A204.1 (cell line): ENCODE results near the gene TLX1.
"Not testable (repeated sequence)": the region's sequence is repeated elsewhere in the genome, so short reads cannot be mapped to it uniquely, and the experiment has no call there.

Experiments
- FAIRE-seq: peaks from 2 replicates; lab custom pipeline; 2012; peaks lifted over from hg19 to GRCh38; lab: Jason Lieb, UNC

The TLX1 gene

DNA sequence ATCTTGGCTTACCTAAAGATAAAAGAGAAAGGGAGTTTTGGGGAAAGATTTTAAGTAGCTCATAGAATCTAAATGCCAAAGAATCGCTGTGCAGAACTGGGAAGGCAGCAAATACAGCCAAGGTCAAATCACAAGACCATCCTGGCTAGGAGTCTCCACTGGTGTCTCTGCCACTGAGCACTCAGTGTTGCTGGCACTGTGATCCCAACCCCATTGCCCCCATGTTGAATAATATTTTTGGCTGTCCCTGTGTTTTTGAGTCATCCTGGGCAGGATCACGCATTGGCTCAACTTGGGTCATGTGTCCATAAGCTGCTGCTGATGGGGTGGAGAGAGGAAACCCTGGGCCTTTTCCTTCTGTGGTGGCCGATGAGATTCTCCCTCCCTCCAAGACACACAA, 21.2 kb downstream of the TLX1 start:
- no peak for FAIRE-seq

DNA sequence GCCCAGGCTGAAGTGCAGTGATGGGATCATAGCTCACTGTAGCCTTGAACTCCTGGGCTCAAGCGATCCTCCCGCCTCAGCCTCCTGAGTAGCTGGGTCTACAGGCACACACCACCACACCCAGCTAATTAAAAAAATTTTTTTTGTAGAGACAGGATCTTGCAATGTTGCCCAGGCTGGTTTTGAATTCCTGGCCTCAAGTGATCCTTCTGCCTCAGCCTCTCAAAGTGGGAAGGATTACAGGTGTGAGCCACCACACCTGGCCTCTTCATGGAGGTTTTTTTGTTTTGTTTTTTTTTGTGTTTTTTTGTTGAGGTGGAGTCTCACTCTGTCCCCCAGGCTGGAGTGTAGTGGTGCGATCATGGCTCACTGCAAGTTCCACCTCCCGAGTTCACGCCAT, 23.4 kb downstream of the TLX1 start:
- FAIRE-seq, result not testable (repeated sequence)

DNA sequence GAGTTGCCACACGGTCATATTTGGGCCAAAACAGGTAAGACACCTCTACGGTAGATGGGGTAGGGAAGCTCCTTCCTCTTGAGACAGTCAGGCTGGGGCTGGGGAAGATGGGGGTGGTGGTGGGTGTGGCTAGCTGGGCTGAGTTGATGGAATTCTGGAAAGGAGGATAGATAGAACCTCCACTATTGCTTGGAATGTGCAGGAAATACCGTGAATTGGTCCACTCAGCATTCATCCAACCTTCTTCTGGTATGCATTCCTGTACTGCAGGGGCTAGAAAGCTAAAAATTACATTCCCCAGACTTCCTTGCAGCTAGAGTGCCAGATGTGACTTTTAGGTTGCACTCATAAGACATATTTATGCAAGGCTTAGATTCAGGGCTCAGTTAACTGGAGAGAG, 24.8 kb downstream of the TLX1 start:
- FAIRE-seq, result no peak

DNA sequence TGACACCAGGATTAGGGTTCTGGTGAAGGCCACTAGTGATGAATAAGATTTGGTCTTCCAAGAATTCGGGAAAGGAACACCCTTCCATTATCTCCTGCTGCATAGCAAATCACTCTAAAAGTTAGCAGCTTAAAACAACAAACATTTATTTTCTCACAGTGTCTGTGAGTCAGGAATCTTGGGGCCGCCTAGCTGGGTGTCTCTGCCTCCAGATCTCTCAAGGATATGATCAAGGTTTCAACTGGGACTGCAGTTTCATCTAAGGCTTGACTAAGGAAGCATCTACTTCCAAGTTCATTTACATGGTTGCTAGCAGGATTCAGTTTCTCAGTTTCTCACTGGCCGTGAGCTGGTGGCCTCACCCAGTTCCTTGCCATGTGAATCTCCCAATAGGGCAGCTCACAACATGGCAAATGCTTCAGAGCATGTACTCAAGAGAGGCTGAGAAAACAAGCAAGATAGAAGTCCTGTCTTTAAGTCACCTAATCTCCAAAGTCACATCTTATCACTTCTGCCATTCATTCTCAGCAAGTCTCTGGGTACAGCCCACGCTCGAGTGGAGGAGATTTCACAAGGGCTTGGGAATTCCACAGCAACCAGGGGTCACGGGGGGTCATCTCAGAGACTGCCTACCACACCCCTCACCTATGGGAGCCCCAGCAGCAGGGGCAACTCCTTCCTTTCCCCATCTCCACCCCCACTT, 26.8 kb downstream of the TLX1 start:
- FAIRE-seq, result no peak

DNA sequence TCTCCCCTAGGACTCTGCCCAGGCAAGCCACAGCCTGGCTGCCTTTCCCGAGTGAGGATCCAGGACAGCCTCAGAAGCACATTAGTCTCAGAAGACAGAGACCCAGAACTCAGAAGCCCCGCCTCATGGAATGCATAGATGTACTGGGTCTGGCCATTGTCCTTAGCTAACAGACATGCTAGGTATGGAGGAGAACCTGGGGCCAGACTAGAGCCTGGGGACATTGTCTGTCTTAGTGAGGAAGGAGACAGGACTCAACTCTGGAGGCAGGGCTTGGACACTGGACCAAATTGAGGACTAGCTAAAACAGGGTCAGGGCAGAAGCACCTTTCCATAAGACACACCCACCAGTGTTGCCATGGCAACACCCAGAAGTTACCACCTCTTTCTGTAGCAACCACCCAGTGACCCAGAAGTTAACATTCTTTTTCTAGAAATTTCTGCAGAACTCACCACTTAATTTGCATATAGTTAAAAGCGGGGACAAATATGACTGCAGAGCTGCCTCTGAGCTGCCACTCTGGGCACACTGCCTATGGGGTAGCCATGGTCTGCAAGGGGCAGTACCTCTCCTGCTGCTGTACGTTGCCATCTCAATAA, 27.5 kb downstream of the TLX1 start:
- FAIRE-seq, result no peak

DNA sequence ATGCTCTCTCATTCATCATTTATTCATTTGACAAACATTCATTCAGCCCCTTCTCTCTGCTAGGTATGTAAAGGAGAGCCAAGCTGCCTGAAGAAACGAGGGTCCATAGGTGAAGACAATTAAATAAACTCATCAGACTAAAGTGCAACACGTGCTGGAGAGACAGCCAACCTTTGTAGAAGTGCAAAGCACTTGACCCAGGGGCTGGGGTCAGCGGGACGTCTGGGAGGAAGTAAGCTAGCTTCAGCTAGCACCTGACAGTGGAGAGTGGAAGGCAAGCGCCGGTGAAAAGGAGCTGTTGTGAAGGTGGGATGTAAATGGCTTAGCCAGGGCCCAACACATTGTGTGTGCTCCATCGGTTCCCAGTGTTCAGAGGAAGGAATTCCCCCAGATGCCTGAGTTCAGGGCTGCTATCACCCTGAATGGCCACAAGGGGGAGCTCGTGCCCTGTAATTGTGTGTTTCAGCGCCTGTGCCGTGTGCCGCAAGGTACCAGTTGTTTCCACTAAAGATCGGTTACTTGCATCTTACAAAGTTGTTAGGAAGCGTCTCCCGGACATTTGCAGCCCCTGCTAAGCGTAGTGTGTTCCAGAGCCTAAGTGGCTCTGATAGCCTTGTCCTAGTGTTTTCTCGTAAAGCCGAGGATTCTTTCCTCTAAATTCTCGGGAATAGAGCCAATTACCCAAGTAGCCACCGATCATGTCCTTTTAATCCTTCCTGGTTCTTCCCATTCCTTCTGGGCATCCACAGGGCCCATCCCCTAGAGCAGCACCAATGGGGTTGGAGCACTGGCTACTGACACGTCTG, 30.6 kb downstream of the TLX1 start:
- FAIRE-seq, result peak; percentile 94

DNA sequence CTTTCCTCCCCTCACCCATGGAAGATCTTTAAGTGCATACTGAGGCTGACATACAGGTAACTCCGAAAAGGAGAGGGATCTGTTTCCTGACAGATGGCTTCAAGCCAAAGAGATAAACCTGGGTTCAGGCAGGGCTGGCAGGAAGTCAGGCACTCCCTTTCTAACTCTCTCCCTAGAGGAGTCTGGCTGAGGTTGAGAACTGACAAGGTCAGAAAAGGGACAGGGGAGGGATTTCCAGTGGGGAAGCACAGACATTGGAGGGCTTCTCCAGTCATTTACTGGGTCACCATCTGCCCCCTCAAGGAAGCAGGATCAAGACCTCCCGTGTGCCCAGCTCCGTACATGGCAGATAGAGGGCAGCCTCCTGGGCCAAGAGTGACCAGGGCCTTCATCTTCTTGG, 31.6 kb downstream of the TLX1 start:
- no peak for FAIRE-seq

DNA sequence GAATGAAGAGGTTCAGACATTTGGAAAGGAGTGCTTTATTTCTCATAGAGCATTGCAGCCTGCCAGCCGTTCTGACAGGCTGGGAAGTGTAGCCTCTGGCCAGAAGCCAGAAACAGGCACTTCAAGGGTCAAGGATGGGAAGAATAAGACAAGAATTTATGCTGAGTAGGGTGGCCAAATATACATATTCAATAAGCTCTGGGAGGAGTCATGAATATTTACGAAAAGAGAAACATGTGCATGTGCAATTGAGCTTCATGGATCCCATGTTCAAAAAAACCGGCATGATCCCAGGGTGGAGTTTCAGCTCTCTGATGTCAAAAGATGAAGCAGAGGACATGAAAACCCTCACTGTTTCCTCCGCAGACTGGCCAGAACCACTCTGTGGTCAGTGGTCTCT, 32.9 kb downstream of the TLX1 start:
- no peak for FAIRE-seq

DNA sequence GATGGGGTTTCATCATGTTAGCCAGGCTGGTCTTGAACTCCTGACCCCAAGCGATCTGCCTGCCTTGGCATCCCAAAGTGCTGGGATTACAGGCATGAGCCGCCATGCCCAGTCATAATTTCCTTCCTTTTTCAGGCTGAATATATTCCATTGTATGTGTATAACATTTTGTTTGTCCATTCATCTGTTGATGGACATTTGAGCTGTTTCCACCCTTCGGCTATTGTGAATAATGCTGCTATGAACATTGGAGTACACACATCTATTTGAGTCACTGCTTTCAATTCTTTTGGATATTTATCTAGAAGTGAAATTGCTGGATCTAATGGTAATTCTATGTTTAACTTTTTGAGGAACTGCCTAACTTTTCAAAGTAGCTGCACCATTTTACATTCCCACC, 34.6 kb downstream of the TLX1 start:
- no peak for FAIRE-seq

DNA sequence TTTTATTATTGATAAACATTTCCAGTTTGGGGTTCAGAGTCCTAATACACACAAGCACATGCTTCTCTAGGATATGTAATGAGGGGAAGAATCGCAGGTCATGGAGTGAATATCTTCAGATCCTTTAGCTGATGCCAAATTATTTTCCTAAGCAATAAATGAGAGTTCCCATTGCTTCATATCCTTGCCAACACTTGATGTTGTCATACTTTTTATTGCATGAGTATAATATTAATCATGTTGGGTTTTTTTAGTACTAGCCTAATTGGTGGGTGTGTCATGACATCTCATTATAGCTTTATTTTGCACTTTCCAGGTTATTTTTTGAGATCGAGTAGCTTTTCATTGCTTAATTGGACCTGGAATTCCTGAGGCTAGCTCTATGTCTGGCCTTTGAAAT, 35.3 kb downstream of the TLX1 start:
- FAIRE-seq, result no peak

DNA sequence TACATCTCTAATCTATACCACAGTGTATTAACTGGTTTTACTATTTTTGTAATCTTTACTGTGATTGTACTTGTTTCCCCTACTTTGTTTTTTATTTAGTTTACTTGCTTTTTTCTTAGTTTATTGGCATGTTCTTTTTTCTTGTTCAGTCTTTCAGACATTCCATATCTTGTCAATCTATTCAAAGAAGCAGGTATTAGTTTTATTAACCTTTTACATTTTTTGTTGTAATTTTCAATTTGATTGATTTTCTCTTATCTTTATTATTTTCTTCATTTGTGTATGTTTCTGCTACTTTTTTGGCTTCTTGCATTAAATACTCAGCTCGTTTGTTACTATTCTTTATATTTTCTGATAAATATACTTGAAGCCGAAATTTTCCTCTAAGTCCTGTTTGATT, 41.6 kb downstream of the TLX1 start:
- peak; percentile 35 for FAIRE-seq

DNA sequence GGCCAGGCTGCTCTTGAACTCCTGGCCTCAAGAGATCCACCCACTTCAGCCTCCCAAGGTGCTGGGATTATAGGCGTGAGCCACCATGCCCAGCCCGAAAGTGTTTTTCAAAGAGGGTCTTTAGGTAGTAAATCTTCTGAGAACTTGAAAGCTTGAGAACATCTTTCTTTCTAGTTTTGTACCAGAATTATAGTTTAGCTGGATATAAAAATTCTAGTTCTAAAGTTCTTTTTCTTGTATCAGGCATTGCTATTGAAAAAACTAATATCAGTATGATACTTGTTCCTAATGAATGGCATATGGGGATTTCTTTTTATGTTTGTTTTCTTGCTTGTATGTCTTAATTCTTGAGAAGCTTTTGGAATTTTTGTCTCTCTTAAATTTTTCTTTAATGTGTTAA, 43.2 kb downstream of the TLX1 start:
- FAIRE-seq, result peak; percentile 3

DNA sequence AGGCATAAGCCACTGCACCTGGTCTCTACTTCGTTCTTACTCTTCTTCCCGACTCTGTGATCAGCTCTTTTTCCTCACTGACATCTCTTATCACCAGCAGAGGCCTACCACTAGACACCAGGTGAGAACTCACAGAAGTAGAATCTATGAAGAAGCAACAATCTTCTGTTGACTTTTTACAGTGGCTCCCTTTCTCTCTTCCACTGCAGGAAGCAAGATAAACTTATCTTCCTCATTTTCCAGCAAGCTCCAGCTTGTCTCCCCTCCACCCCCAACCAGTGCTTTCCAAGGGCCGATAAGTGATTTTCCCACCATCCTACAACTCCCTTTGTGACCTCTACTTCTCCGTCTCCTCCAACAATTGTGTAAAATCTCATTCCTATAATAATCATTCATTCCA, 45.5 kb downstream of the TLX1 start:
- no peak for FAIRE-seq

DNA sequence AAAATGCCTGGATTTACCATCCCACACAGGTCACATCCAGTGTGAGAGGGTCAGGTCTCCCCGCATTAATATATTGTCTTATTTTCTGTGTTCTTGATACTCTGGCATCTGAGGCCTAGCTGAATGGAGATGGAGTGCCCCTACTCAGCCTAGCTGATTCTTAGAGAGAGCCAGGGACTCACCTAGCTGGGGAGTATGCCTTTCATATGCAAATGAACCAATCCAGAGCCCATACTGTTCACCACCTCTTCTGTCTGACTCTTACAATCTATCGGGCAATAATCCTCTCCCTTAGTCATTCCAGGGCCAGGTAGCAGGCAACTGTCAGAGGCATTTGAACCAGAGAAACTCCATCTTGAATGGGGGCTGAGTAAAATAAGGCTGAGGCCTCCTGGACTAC, 51.8 kb downstream of the TLX1 start:
- no peak for FAIRE-seq

DNA sequence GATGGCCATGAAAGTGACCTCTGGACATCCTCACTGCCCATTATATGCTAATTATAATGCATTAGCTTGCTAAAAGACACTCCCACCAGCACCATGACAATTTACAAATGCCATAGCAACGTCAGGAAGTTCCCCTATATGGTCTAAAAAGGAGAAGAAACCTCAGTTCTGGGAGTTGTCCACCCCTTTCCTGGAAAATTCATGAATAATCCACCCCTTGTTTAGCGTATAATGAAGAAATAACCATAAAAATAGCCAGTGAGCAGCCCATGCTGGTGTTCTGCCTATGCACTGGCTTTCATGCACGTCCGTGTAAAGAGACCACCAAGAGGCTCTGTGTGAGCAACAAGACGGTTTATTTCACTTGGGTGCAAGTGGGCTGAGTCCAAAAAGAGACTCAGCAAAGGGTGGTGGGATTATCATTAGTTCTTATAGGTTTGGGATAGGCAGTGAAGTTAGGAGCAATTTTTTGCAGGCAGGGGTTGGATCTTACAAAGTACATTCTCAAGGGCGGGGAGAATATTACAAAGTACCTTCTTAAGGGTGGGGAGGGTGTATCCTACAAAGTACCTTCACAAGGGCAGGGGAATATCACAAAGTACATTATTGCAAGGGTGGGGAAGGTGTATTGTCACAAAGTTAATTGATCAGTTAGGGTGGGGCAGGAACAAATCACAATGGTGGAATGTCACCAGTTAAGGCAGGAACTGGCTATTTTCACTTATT, 52.5 kb downstream of the TLX1 start:
- FAIRE-seq, result no peak
